HL-60 (cell line): Measurements from ENCODE around the gene CSMD2.

Experiments
- DNase-seq, 2 experiments: peaks; one replicate each; pipeline ENCODE4 v3.0.0-alpha.2; 2010 to 2020; ENCODE audit warnings: low read depth in 1 of 2, low spot score in 1 of 2
- H3K27ac ChIP-seq: fragments of 250-450 bp; sonication (Bioruptor Pico); replicated peaks from 2 replicates; pipeline ENCODE4 v1.5.1; 2020; ENCODE audit warnings: mild to moderate bottlenecking, moderate library complexity
- H3K27me3 ChIP-seq: fragments of 250-450 bp; sonication (Bioruptor Pico); 2 replicates; pipeline ENCODE4 v1.5.1; 2021; ENCODE audit warnings: mild to moderate bottlenecking, moderate library complexity; ENCODE audit not compliant: insufficient read depth, poor library complexity, severe bottlenecking
- H3K4me3 ChIP-seq: replicated peaks from 2 replicates; pipeline ENCODE4 v1.5.1; 2011; ENCODE audit warnings: mild to moderate bottlenecking, control low read depth, low read length; ENCODE audit not compliant: insufficient read depth
- GABPA ChIP-seq: IDR thresholded peaks from 2 replicates; pipeline ENCODE4 v1.6.1; 2012; ENCODE audit warnings: low read depth
- POLR2AphosphoS5 ChIP-seq: IDR thresholded peaks from 2 replicates; pipeline ENCODE4 v1.6.1; 2012; ENCODE audit warnings: low read depth
- REST ChIP-seq: IDR thresholded peaks from 2 replicates; pipeline ENCODE4 v1.6.1; 2012; ENCODE audit warnings: low read depth; ENCODE audit not compliant: insufficient replicate concordance
- SPI1 ChIP-seq: IDR thresholded peaks from 2 replicates; pipeline ENCODE4 v1.6.1; 2012; ENCODE audit warnings: low read depth, mild to moderate bottlenecking, borderline replicate concordance
- TF ChIP-seq, protein P1 (sequence below): IDR thresholded peaks from one replicate; pipeline ENCODE4 v1.5.1; 2011; ENCODE audit warnings: low read length, control low read depth, inconsistent platforms; ENCODE audit not compliant: insufficient read depth

CSMD2 gene

DNA sequence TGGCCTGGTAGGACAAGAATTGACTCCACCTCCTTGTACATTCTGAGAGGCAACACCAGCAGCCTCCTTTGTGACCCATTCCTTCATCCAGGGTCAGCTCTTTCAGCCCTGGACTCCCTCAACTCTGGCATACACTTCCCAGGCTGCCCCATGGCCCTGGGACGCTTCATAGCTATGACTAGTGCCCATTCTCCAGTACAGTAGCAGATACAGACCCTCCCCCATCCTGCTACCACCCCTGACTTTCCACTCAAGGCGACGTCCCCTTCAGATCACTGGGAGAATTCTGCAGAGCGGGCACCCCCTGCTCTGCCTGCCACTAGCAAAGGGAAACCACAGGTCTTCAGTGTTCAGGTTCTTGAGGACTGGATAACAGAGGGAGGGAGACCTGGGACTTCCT, 400.9 kb downstream of the CSMD2 start:
- Histone ChIP-seq H3K27me3 (peaks cover 3% of the 10 kb centered on the region), H3K4me3 (no peak overlapping the region), H3K27ac (no peak overlapping the region)
- TF ChIP-seq, protein P1, sequence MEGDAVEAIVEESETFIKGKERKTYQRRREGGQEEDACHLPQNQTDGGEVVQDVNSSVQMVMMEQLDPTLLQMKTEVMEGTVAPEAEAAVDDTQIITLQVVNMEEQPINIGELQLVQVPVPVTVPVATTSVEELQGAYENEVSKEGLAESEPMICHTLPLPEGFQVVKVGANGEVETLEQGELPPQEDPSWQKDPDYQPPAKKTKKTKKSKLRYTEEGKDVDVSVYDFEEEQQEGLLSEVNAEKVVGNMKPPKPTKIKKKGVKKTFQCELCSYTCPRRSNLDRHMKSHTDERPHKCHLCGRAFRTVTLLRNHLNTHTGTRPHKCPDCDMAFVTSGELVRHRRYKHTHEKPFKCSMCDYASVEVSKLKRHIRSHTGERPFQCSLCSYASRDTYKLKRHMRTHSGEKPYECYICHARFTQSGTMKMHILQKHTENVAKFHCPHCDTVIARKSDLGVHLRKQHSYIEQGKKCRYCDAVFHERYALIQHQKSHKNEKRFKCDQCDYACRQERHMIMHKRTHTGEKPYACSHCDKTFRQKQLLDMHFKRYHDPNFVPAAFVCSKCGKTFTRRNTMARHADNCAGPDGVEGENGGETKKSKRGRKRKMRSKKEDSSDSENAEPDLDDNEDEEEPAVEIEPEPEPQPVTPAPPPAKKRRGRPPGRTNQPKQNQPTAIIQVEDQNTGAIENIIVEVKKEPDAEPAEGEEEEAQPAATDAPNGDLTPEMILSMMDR, result no peak
- no peak for TF ChIP-seq POLR2AphosphoS5
- no peak for DNase-seq

GRCh38 chr1:33763406-33763805, 401.6 kb downstream of the CSMD2 start:
- Histone ChIP-seq H3K4me3 (no peak overlapping the region), H3K27me3 (peaks cover 3% of the 10 kb centered on the region), H3K27ac (no peak overlapping the region)
- no peak for DNase-seq
- TF ChIP-seq SPI1 (no peak), POLR2AphosphoS5 (no peak), GABPA (no peak), REST (no peak)
- TF ChIP-seq, protein P1, result no peak

DNA sequence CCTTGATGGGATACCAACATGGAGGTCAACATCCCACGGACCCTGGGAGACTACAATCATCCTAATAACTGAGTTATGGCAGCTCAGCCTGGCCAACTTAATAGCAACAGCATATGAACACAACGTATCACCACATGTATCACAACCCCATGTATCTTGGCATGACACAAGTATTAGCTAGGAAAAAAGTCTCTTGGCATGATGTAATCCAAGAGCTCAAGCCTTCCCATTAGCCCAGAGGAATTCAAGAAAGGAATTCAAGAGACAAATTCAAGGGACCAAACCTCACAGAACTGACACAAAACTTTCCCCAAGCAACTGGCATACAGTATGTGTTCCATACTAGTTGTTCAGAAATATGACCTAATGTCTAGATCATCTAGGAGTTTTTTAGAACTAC, 402.1 kb downstream of the CSMD2 start:
- no peak for DNase-seq
- Histone ChIP-seq H3K27me3 (peaks cover 3% of the 10 kb centered on the region), H3K4me3 (no peak overlapping the region), H3K27ac (no peak overlapping the region)
- TF ChIP-seq POLR2AphosphoS5, result no peak

DNA sequence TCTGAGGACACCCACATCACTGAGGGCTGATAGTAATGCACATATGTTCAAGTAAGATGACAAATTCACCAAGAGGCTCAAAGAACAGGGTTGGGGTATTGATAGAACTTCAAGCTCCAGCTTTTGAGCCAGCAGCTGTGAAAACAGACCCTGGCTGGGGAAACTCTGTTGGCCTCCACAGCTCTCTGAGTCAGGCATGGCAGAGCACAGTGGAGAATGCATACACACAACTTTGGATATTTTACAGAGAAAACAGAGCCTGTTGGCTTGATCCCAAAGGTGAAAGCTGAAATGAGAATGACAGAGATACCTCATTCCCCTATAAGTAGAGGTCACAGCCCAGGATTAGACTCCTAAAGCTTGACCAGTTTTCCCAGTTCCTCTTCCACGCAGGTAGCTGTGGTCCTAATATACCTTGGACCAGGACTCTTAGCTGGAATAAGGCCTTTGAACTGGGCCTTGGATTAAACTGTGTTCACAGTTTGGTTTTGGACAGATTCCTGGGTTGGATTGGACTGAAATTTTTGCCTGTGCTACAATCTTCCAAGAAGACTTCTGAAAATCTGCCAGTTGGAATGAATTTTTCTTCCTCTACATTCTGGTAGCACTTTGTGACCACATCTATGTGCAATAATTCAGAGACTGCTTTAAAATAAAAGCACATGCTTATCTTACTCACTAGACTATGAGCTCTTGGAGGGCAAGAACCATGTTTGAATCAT, 402.8 kb downstream of the CSMD2 start:
- Histone ChIP-seq H3K27me3 (no peaks in the 10 kb centered on the region), H3K4me3 (no peak overlapping the region), H3K27ac (no peak overlapping the region)
- no peak for TF ChIP-seq SPI1
- TF ChIP-seq, protein P1, result no peak
- TF ChIP-seq POLR2AphosphoS5, result no peak
- no peak for TF ChIP-seq REST
- no peak for TF ChIP-seq GABPA
- no peak for DNase-seq
